GM21529 (cell line): ENCODE measurements around the gene STXBP5L.
"Not testable (repeated sequence)": the region's sequence is repeated elsewhere in the genome, so short reads cannot be mapped to it uniquely, and the experiment has no call there.

Experiments
- ATAC-seq: cut with Tn5 transposase; IDR thresholded peaks from one replicate; pipeline ENCODE4 v1.9.1; 2021; ENCODE audit not compliant: unreplicated experiment

STXBP5L gene

GRCh38 chr3:120908030-120908794, at the start of gene STXBP5L:
Gene STXBP5L (plus strand): TSS chr3:120908205. CDS start chr3:120909579, 1,374 bp downstream.
- ATAC-seq, result peak; percentile 93

GRCh38 chr3:120858521-120858920, 49.5 kb upstream of the STXBP5L start:
- no peak for ATAC-seq

GRCh38 chr3:120864541-120864940, 43.5 kb upstream of the STXBP5L start:
- no peak for ATAC-seq

GRCh38 chr3:120875507-120875906, 32.5 kb upstream of the STXBP5L start:
- no peak for ATAC-seq

- no peak for ATAC-seq
These were observed 32.0 kb upstream of the STXBP5L start for GRCh38 chr3:120875989-120876388.

- no peak for ATAC-seq
These were observed 28.6 kb upstream of the STXBP5L start for GRCh38 chr3:120879411-120879810.

- ATAC-seq, result no peak
These were observed 15.1 kb upstream of the STXBP5L start for GRCh38 chr3:120892921-120893320.

GRCh38 chr3:120894316-120895057, 13.5 kb upstream of the STXBP5L start:
- ATAC-seq, result no peak

GRCh38 chr3:120901716-120902115, 6.3 kb upstream of the STXBP5L start:
- not testable (repeated sequence) for ATAC-seq

GRCh38 chr3:120903221-120903620, 4.8 kb upstream of the STXBP5L start:
- no peak for ATAC-seq

- no peak for ATAC-seq
These were observed 361 bp upstream of the STXBP5L start for GRCh38 chr3:120907659-120908029.

- no peak for ATAC-seq
These were observed 993 bp downstream of the STXBP5L start for GRCh38 chr3:120908795-120909601.

- no peak for ATAC-seq
These were observed 1.5 kb downstream of the STXBP5L start for GRCh38 chr3:120909602-120909878.

GRCh38 chr3:120926146-120926545, 18.1 kb downstream of the STXBP5L start:
- ATAC-seq, result no peak

GRCh38 chr3:120928991-120929390, 21.0 kb downstream of the STXBP5L start:
- ATAC-seq, result no peak

- ATAC-seq, result no peak
These were observed 23.6 kb downstream of the STXBP5L start for GRCh38 chr3:120931593-120931992.

- ATAC-seq, result no peak
These were observed 48.1 kb downstream of the STXBP5L start for GRCh38 chr3:120956143-120956542.

GRCh38 chr3:120982608-120983320, 74.8 kb downstream of the STXBP5L start:
- no peak for ATAC-seq

- ATAC-seq, result no peak
These were observed 75.3 kb downstream of the STXBP5L start for GRCh38 chr3:120983321-120983665.

- ATAC-seq, result no peak
These were observed 75.8 kb downstream of the STXBP5L start for GRCh38 chr3:120983841-120984240.

- no peak for ATAC-seq
These were observed 77.2 kb downstream of the STXBP5L start for GRCh38 chr3:120985242-120985641.
